Measurements from ENCODE around the gene COBLL1. TPM values are rescaled to one million over a fixed set of nuclear protein-coding genes. Genes with fewer than 3 reads are reported as not detected.

COBLL1 gene
- total RNA-seq, 1 donor from 2014 or later, result 222 TPM

DNA sequence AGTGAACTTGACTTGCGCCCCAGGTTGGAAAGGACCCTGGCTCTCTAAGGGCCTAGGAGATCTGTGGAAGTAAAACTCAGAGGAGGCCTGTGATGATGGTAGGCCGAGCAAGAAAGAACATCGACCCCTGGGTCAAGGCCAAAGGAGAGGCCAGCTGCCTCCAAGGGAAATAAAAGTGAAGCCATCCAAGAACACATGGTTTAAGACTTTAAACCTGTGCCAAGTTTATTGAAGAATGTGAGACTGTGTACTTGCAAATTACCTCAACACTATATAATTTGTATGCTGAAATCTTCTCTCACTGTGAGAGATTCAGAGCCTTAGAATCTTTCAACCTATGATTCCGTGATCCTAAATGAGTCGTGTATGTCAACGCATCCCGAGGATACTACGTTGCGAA, 40.7 kb upstream of the COBLL1 start:
- TF ChIP-seq, protein P1, sequence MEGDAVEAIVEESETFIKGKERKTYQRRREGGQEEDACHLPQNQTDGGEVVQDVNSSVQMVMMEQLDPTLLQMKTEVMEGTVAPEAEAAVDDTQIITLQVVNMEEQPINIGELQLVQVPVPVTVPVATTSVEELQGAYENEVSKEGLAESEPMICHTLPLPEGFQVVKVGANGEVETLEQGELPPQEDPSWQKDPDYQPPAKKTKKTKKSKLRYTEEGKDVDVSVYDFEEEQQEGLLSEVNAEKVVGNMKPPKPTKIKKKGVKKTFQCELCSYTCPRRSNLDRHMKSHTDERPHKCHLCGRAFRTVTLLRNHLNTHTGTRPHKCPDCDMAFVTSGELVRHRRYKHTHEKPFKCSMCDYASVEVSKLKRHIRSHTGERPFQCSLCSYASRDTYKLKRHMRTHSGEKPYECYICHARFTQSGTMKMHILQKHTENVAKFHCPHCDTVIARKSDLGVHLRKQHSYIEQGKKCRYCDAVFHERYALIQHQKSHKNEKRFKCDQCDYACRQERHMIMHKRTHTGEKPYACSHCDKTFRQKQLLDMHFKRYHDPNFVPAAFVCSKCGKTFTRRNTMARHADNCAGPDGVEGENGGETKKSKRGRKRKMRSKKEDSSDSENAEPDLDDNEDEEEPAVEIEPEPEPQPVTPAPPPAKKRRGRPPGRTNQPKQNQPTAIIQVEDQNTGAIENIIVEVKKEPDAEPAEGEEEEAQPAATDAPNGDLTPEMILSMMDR (IDR thresholded peaks at IDR 0.05), result no peak
- POLR2A ChIA-PET, result no interaction called here
- no peaks in the 10 kb centered on the region for H3K9me3 Mint-ChIP-seq
- no peak overlapping the region for H3K4me3 Mint-ChIP-seq
- DNase-seq (no peak), ATAC-seq (ENCODE audit: low read depth) (no peak)
- H3K27me3 Mint-ChIP-seq, result no peaks in the 10 kb centered on the region
- H3K4me1 Mint-ChIP-seq, result peaks cover 4% of the 10 kb centered on the region
- intact Hi-C loops (cut with micrococcal nuclease), result loop anchor here (2.0 kb wide), 1 partner anchor 15 kb away; no protein-coding TSS in a partner anchor
- CTCF ChIA-PET, result interaction anchor here (1.0 to 1.1 kb wide), 2 partner anchors 15 to 31 kb away, joined by 3 to 4 read pairs; no protein-coding TSS in a partner anchor
- H3K36me3 Mint-ChIP-seq (ENCODE audit: low read depth), result no peaks in the 10 kb centered on the region
- peak overlapping the region; percentile 27 for H3K27ac Mint-ChIP-seq

DNA sequence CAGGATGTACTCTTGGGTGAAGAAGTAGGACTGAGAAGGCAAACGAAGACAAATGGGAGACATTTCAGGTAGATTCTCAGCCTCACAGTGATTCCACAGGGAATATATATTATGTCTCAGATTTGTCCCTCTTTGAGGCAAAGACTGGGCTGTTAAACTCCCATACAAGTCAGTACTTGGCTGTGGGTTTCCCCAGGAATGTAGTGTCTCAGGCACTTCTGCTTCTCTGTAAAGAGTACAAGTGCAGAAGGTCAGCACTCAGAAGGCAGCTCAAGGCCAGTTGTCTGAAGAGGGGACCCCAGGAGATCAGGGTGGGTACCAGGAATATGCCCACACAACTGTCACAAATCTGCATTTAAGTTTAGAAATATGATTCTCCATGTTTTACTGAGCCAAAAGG, 39.9 kb upstream of the COBLL1 start:
- CTCF ChIA-PET, result interaction anchor here (1.1 kb wide), 1 partner anchor 32 kb away, joined by 4 read pairs; no protein-coding TSS in a partner anchor
- H3K4me3 Mint-ChIP-seq, result no peak overlapping the region
- no peaks in the 10 kb centered on the region for H3K36me3 Mint-ChIP-seq (ENCODE audit: low read depth)
- POLR2A ChIA-PET, result no interaction called here
- TF ChIP-seq, protein P1 (IDR thresholded peaks at IDR 0.05), result no peak
- DNase-seq (no peak), ATAC-seq (ENCODE audit: low read depth) (no peak)
- no peak overlapping the region for H3K27ac Mint-ChIP-seq
- H3K4me1 Mint-ChIP-seq, result peaks cover 10% of the 10 kb centered on the region
- H3K27me3 Mint-ChIP-seq, result no peaks in the 10 kb centered on the region
- no peaks in the 10 kb centered on the region for H3K9me3 Mint-ChIP-seq
- intact Hi-C loops (cut with micrococcal nuclease), result no loop called here

DNA sequence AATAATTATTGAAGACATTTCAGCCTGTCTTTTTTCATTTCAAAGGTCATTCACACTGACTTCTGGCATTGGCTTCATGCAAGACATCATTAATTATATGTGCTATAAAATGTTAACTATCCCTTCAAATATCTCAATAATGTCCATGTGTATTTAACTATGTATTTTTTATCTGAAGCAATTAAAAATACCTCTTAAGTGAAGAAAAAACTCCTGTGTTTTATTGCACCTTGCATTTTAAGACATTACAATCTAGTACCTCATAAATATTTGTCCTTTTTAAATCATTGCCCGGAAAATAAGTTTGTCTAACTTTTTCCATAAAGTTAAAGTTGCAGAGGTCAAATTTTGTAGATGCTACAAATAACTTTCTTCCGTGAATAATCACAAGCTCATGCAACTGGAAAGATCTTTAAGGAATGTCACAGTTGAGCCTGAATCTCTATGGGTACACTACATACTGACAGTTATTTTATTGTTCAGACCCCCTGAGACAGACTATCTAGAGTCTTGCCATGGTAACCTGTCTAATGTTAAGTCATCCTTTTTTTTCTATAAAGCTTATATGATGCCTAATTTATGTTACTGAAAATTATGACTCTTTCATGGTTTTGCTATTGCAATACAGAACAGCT, 38.4 kb upstream of the COBLL1 start:
- H3K27ac Mint-ChIP-seq, result no peak overlapping the region

DNA sequence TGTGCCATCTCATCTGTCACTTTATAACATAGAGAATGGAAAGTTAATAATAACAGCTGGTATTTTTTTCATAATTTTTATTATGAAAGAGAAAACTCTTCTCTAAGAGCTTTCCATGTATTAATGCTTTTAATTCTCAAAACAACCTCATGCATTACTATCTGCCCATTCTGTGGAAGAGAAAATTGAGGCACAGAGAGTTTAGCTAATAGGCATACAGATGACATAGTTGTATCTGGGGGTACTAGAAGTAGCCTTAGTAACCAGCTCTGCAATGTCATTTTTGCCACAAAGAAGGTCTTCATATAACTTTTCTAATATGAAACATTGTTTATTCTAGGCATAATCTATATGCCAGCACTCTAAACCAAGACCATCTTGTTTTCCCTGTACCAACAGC, 36.3 kb upstream of the COBLL1 start:
- ATAC-seq (ENCODE audit: low read depth) (no peak), DNase-seq (no peak)
- no peak overlapping the region for H3K4me3 Mint-ChIP-seq
- POLR2A ChIA-PET, result interaction anchor here (2.1 kb wide), 1 partner anchor 37 kb away, joined by 10 read pairs; the partner anchor contains the start of gene COBLL1
- H3K4me1 Mint-ChIP-seq, result peaks cover 11% of the 10 kb centered on the region
- intact Hi-C loops (cut with micrococcal nuclease), result loop anchor here (1.0 kb wide), 1 partner anchor 9 kb away; no protein-coding TSS in a partner anchor
- no peaks in the 10 kb centered on the region for H3K36me3 Mint-ChIP-seq (ENCODE audit: low read depth)
- CTCF ChIA-PET, result no interaction called here
- H3K27me3 Mint-ChIP-seq, result no peaks in the 10 kb centered on the region
- no peaks in the 10 kb centered on the region for H3K9me3 Mint-ChIP-seq
- TF ChIP-seq, protein P1 (IDR thresholded peaks at IDR 0.05), result no peak
- no peak overlapping the region for H3K27ac Mint-ChIP-seq

More for the DNA sequence above, 38.4 kb upstream of the COBLL1 start:
- TF ChIP-seq, protein P1 (IDR thresholded peaks at IDR 0.05), result no peak
- no peak for DNase-seq
- intact Hi-C loops (cut with micrococcal nuclease), result no loop called here
- ChIA-PET CTCF (no interaction called here), POLR2A (no interaction called here)
- no peak for ATAC-seq (ENCODE audit: low read depth)
- H3K4me1 Mint-ChIP-seq, result peaks cover 11% of the 10 kb centered on the region
- H3K36me3 Mint-ChIP-seq (ENCODE audit: low read depth), result no peaks in the 10 kb centered on the region
- no peaks in the 10 kb centered on the region for H3K27me3 Mint-ChIP-seq
- no peak overlapping the region for H3K4me3 Mint-ChIP-seq
- H3K9me3 Mint-ChIP-seq, result no peaks in the 10 kb centered on the region

DNA sequence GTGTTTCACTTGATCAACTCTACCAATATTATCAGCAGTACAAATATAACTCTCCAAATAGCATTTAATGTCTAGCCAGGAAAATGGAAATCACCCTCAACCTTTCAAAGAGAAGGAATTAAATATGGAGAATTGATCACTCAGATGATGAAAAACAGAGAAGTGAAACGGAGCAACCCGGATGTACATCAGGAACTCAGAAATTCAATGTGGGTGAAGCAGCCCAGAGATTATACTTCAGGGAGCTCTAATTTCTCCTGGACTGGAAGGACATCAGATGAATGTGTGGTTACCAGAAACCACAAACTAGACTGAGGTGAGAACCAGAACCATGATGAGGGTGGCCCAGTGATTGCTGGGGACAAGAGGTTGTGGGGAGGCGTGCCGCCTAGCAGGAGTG, 35.5 kb upstream of the COBLL1 start:
- POLR2A ChIA-PET, result interaction anchor here (0.6 to 2.1 kb wide), 3 partner anchors 10 to 36 kb away, joined by 3 to 10 read pairs (median 4); partner anchors contain the start of gene COBLL1
- H3K4me3 Mint-ChIP-seq, result no peak overlapping the region
- H3K36me3 Mint-ChIP-seq (ENCODE audit: low read depth), result no peaks in the 10 kb centered on the region
- peaks cover 11% of the 10 kb centered on the region for H3K4me1 Mint-ChIP-seq
- TF ChIP-seq, protein P1 (IDR thresholded peaks at IDR 0.05), result no peak
- peak overlapping the region; percentile 41 for H3K27ac Mint-ChIP-seq
- intact Hi-C loops (cut with micrococcal nuclease), result loop anchor here (1.0 kb wide), 1 partner anchor 8 kb away; no protein-coding TSS in a partner anchor
- DNase-seq (no peak), ATAC-seq (ENCODE audit: low read depth) (peak; percentile 31)
- no peaks in the 10 kb centered on the region for H3K9me3 Mint-ChIP-seq
- CTCF ChIA-PET, result no interaction called here
- no peaks in the 10 kb centered on the region for H3K27me3 Mint-ChIP-seq
